GM10847 (cell line): Measurements from ENCODE around the gene MPP1.

Experiments
- POLR2A ChIP-seq: IDR thresholded peaks from 2 replicates; pipeline ENCODE4 v1.6.1; 2011; ENCODE audit not compliant: insufficient read length; ENCODE audit errors: extremely low read depth

MPP1 gene

DNA sequence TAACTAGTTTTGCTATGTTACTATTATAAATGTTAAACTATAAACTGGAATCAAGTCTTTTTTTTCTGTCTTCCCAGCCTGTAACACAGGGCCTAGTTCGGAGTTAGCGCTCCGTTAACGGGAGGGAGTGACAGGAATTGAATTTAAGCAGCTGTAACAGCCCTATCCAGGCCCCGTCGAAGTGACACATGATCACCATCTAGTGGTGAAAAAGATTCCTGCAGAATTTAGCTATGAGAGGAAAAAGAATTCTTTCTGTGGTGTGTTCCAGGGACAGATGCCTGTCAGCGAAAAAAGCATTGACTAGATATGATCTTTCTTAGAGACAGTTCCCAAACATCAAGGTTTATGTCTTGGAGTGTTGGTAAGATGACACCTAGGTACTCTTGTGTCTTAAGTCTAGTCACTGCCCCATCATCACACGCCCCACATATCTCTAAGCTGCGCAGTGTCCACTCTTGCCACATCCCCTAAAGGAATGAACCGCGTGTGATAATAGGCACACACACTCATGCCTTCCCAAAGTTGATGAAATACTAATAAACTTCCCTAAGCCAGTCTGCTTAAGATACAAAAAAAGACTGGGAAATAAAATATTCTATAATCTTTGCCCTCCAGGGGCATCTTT lies 56.5 kb downstream of the MPP1 start:
- no peak for TF ChIP-seq POLR2A

- no peak for TF ChIP-seq POLR2A
Observed at GRCh38 chrX:154742613-154743012, 62.7 kb downstream of the MPP1 start.

DNA sequence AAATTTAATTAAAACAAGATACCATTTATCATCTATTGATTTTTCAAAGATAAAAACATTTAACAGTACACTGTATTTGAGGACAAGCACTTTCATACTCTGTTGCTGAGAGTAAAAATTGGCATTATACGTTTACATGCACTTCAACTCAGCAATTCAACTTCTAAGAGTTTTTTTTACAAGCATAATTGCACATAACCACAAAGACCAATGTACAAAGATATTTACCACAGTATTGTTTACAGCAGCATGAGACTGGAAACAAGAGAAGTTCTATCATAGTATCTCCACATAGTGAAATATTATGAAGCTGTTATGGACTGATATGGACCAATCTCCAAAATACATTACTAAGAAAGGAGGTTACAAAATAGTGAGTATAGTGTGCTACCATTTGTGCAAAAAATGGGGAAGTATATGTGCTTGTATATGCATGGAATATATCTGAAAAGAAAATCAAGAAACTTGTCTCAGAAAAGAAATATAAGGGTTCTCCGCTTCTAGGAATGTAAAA lies 65.3 kb downstream of the MPP1 start:
- TF ChIP-seq POLR2A: no peak

- no peak for TF ChIP-seq POLR2A
Observed at GRCh38 chrX:154738011-154738738, 67.1 kb downstream of the MPP1 start.

GRCh38 chrX:154737136-154737535 lies 68.1 kb downstream of the MPP1 start:
- TF ChIP-seq POLR2A: no peak

GRCh38 chrX:154735695-154736393 lies 69.4 kb downstream of the MPP1 start:
- no peak for TF ChIP-seq POLR2A

DNA sequence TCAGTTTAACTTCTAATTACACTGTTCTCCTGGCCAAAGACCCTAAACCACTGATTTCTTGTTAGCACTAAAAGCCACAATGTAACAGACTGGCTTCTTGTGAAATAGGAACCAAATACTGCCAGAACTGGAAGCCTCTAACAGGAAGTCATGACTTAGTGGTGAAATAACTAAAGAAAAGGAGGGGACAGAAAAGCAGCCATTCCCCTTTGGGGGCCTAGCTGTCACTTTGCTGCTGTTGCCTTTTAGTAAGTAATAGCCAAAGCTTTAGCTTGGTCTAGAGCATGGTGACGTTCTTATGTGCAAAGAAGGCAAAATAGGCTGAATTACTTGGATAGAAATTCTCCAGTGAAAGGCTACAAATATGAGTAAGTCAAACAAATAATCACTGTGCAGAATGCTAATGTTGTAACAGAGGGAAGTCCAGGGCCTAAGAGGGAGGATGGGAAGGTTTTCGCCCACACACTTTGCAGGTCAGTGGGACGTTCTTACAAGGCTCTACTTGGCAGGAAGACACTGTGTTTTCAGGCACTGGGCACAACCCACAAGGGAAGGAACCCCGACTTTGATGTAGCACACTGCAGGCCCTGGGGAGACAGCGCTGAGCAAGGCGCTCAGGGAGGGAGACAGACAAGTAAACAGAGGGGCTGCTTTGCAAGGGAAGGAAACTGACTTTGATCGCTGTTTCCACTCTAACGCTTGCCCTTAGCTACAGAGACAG lies 71.1 kb downstream of the MPP1 start:
- TF ChIP-seq POLR2A: no peak

DNA sequence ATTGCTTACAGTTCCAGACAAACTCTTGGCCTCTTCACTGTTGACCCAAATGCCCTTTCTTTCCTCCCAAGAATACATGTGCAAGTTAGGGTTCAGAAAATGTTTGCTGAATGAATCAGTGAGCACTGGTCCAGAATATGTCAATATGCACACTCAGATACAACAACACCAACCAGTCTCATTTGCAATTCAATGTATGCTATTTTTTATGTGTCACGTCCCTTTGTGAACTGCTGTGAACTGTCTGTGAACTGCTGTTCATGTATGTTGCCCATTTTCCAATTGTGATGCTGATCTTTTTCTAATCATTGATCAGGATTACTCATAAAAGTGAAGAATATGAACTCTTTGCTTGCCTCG lies 72.2 kb downstream of the MPP1 start:
- TF ChIP-seq POLR2A: no peak

DNA sequence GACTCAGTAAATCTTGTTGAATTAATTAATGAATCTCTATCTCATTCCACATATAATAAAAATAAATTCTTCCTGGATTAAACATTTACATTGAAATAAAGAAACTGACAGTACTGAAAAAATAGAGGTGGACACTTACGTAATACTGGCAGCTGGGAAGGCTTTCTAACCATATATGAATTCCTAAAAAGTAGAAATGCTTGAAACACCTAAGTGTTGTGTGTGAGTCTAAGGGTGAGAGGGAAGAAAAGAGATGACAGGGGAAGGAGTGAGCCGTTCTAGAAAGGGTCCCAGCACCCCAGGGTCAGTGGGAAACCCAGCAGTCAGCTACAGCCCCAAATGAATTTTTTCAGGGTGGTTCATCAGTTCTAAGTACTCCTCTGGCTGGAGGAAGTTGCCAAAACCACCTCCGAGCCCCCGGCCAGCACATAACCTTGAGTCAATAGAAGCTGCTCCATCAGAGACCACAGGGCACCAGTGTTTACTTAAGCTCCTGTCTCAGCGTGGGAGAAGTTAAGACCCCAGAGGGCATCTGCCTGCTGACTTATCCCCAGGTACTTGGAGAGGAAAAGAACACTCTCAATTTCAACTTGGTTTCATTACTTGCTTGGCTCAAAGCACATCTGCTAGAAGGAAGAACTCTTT lies 72.7 kb downstream of the MPP1 start:
- TF ChIP-seq POLR2A: no peak

- no peak for TF ChIP-seq POLR2A
Observed at GRCh38 chrX:154731881-154732280, 73.4 kb downstream of the MPP1 start.

DNA sequence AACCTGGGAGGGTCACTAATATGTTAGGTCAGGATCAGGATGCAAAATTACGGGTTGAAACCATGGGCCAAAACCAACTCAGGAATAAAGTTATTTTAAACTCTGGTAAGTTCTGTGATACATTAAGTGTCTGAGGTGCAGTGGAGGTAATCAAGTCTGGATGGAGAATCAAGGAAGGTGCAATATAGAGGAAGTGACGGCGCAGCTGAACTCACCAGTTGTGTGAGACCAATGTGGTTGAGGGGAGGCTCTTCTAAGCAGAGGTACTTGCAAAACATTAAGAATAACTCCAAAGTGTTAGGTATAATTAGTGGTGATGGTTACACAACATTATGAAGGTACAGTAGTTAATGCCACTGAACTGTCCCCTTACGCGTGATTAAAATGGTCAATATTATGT lies 74.1 kb downstream of the MPP1 start:
- TF ChIP-seq POLR2A: no peak

- TF ChIP-seq POLR2A: no peak
Observed at GRCh38 chrX:154730253-154730891, 74.9 kb downstream of the MPP1 start.

DNA sequence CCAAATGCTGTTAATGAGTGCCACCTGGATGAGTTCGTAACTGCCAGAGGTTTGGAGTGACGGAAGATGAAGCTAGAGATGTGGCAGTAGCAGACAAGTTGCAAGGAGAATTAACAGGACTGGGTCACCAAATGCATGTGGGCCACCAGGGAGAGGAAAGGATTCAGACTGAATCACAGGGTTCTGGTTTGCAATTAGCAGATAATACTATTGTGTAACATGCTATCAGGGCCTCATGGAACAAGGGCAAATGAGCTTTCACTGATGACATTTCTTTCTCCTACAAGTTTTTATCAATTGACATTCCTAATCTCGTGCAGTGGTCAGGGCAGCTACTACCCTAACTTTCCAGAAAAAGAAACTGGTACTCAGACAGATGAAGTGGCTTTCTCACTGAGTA lies 75.8 kb downstream of the MPP1 start:
- TF ChIP-seq POLR2A: no peak
